ENCODE results near the gene TRIM62.

TRIM62 gene

GRCh38 chr1:33220676-33221384 lies 39.0 kb upstream of the TRIM62 start:
- TF ChIP-seq EZH2 (IDR thresholded peaks at IDR 0.05; ENCODE audit: borderline replicate concordance, low read depth, low read length, severe bottlenecking) (no peak), CTCF (IDR thresholded peaks at IDR 0.05; ENCODE audit: borderline replicate concordance, extremely low read depth, low read length, poor library complexity, severe bottlenecking) (no peak)
- Histone ChIP-seq H3K9ac (ENCODE audit: low read depth, low read length) (no peak overlapping the region), H3K9me3 (ENCODE audit: insufficient read depth, low read length, severe bottlenecking) (peaks cover 13% of the 10 kb centered on the region), H4K20me1 (ENCODE audit: insufficient read depth, low read length) (no peaks in the 10 kb centered on the region), H3K4me3 (ENCODE audit: low read depth in 1 of 2, low read length in 2 of 2) (no peak overlapping the region), H3K4me2 (ENCODE audit: insufficient read depth, low read length) (no peak overlapping the region), H3K36me3 (ENCODE audit: insufficient read depth, low read length) (no peaks in the 10 kb centered on the region), H3K27me3 (ENCODE audit: insufficient read depth, low read length, poor library complexity) (no peaks in the 10 kb centered on the region), H3K27ac (ENCODE audit: low read length) (no peak overlapping the region), H2AFZ (ENCODE audit: low read depth, low read length) (no peak overlapping the region), H3K4me1 (ENCODE audit: insufficient read depth, low read length) (no peaks in the 10 kb centered on the region), H3K79me2 (ENCODE audit: insufficient read depth, low read length) (no peaks in the 10 kb centered on the region)
- DNase-seq: no peak
- ATAC-seq (ENCODE audit: insufficient read depth, low read depth): no peak

- Histone ChIP-seq H3K27ac (ENCODE audit: low read length) (no peak overlapping the region), H3K4me1 (ENCODE audit: insufficient read depth, low read length) (no peaks in the 10 kb centered on the region), H3K79me2 (ENCODE audit: insufficient read depth, low read length) (no peaks in the 10 kb centered on the region), H3K4me2 (ENCODE audit: insufficient read depth, low read length) (no peak overlapping the region), H2AFZ (ENCODE audit: low read depth, low read length) (no peak overlapping the region), H3K4me3 (ENCODE audit: low read depth in 1 of 2, low read length in 2 of 2) (no peak overlapping the region), H3K9ac (ENCODE audit: low read depth, low read length) (no peak overlapping the region), H3K27me3 (ENCODE audit: insufficient read depth, low read length, poor library complexity) (no peaks in the 10 kb centered on the region), H3K36me3 (ENCODE audit: insufficient read depth, low read length) (no peaks in the 10 kb centered on the region), H3K9me3 (ENCODE audit: insufficient read depth, low read length, severe bottlenecking) (peaks cover 12% of the 10 kb centered on the region), H4K20me1 (ENCODE audit: insufficient read depth, low read length) (no peaks in the 10 kb centered on the region)
- ATAC-seq (ENCODE audit: insufficient read depth, low read depth): no peak
- DNase-seq: no peak
- no peak for TF ChIP-seq CTCF (IDR thresholded peaks at IDR 0.05; ENCODE audit: borderline replicate concordance, extremely low read depth, low read length, poor library complexity, severe bottlenecking)
- TF ChIP-seq EZH2 (IDR thresholded peaks at IDR 0.05; ENCODE audit: borderline replicate concordance, low read depth, low read length, severe bottlenecking): no peak
Measured at GRCh38 chr1:33219886-33220661, 38.2 kb upstream of the TRIM62 start.

- Histone ChIP-seq H4K20me1 (ENCODE audit: insufficient read depth, low read length) (no peaks in the 10 kb centered on the region), H3K36me3 (ENCODE audit: insufficient read depth, low read length) (no peaks in the 10 kb centered on the region), H3K9me3 (ENCODE audit: insufficient read depth, low read length, severe bottlenecking) (no peaks in the 10 kb centered on the region), H3K9ac (ENCODE audit: low read depth, low read length) (no peak overlapping the region), H3K4me2 (ENCODE audit: insufficient read depth, low read length) (no peak overlapping the region), H3K27ac (ENCODE audit: low read length) (no peak overlapping the region), H3K4me1 (ENCODE audit: insufficient read depth, low read length) (no peaks in the 10 kb centered on the region), H3K79me2 (ENCODE audit: insufficient read depth, low read length) (no peaks in the 10 kb centered on the region), H2AFZ (ENCODE audit: low read depth, low read length) (no peak overlapping the region), H3K4me3 (ENCODE audit: low read depth in 1 of 2, low read length in 2 of 2) (no peak overlapping the region), H3K27me3 (ENCODE audit: insufficient read depth, low read length, poor library complexity) (no peaks in the 10 kb centered on the region)
- ATAC-seq (ENCODE audit: insufficient read depth, low read depth) (no peak), DNase-seq (no peak)
- no peak for TF ChIP-seq EZH2 (IDR thresholded peaks at IDR 0.05; ENCODE audit: borderline replicate concordance, low read depth, low read length, severe bottlenecking)
- TF ChIP-seq CTCF (IDR thresholded peaks at IDR 0.05; ENCODE audit: borderline replicate concordance, extremely low read depth, low read length, poor library complexity, severe bottlenecking): no peak
Measured at GRCh38 chr1:33211972-33212371, 30.1 kb upstream of the TRIM62 start.

All from DND-41 (cell line).